CD14-positive monocyte (primary cell): ENCODE measurements around the gene SLC24A3. TPM values are rescaled to one million over a fixed set of nuclear protein-coding genes. Genes with fewer than 3 reads are reported as not detected.

Experiments
- DNase-seq, 3 donors: peaks; one replicate each; pipeline ENCODE4 v3.0.0-alpha.2; 2011 to 2022
- H2AFZ ChIP-seq: 2 replicates; pipeline ENCODE4 v1.6.0; 2012; ENCODE audit warnings: mild to moderate bottlenecking, low read depth, low read length, inconsistent platforms; ENCODE audit not compliant: insufficient read depth, poor library complexity, severe bottlenecking
- H3K27ac ChIP-seq, 2 donors: 1 replicate in 1 of 2; 2 replicates in 1 of 2; pipeline ENCODE4 v1.5.1; 2012 to 2013; ENCODE audit warnings: low read length in 2 of 2, control low read depth in 1 of 2, inconsistent platforms in 1 of 2, low read depth in 1 of 2, mild to moderate bottlenecking in 1 of 2
- H3K27me3 ChIP-seq, 2 donors: one replicate each; pipeline versions ENCODE4 v1.6.0 to v1.6.1; 2011 to 2013; ENCODE audit warnings: low read length in 2 of 2; ENCODE audit not compliant: control insufficient read depth in 2 of 2, insufficient read depth in 2 of 2
- H3K36me3 ChIP-seq, 2 donors: replicated peaks in 1 of 2; 1 replicate in 1 of 2; 2 replicates in 1 of 2; pipeline versions ENCODE4 v1.5.1 to v1.6.1; 2012 to 2013; ENCODE audit warnings: low read length in 2 of 2, control low read depth in 1 of 2, inconsistent platforms in 1 of 2, mild to moderate bottlenecking in 1 of 2; ENCODE audit not compliant: insufficient read depth in 2 of 2, control insufficient read depth in 1 of 2
- H3K4me1 ChIP-seq, 2 donors: 1 replicate in 1 of 2; 2 replicates in 1 of 2; pipeline versions ENCODE4 v1.5.1 to v1.6.1; 2012 to 2013; ENCODE audit warnings: low read length in 2 of 2, control low read depth in 1 of 2, inconsistent platforms in 1 of 2, mild to moderate bottlenecking in 1 of 2, moderate library complexity in 1 of 2; ENCODE audit not compliant: insufficient read depth in 2 of 2, control insufficient read depth in 1 of 2
- H3K4me2 ChIP-seq: replicated peaks from 2 replicates; pipeline ENCODE3; 2012; ENCODE audit warnings: low read length, moderate library complexity, mild to moderate bottlenecking; ENCODE audit not compliant: poor library complexity, severe bottlenecking; ENCODE audit errors: extremely low read depth
- H3K4me3 ChIP-seq, 3 experiments: fragments of 200-600 bp in 1 of 3; sonication (generic) in 1 of 3; replicated peaks in 1 of 3; 1 replicate in 2 of 3; 2 replicates in 1 of 3; pipeline ENCODE4 v1.5.1; 2011 to 2013; ENCODE audit warnings: low read length in 3 of 3, mild to moderate bottlenecking in 3 of 3, control low read depth in 2 of 3, low read depth in 2 of 3, inconsistent platforms in 1 of 3, moderate library complexity in 1 of 3
- H3K79me2 ChIP-seq: 2 replicates; pipeline ENCODE4 v1.6.0; 2012; ENCODE audit warnings: mild to moderate bottlenecking, control low read depth, inconsistent platforms, low read length, moderate library complexity; ENCODE audit not compliant: insufficient read depth
- H3K9ac ChIP-seq: 2 replicates; pipeline ENCODE4 v1.6.0; 2017; ENCODE audit warnings: low read length, mild to moderate bottlenecking; ENCODE audit not compliant: insufficient read depth, poor library complexity, severe bottlenecking
- H3K9me3 ChIP-seq, 2 donors: replicated peaks in 1 of 2; 1 replicate in 1 of 2; 2 replicates in 1 of 2; pipeline versions ENCODE4 v1.5.1 to v1.6.1; 2012 to 2013; ENCODE audit warnings: low read length in 2 of 2, control low read depth in 1 of 2; ENCODE audit not compliant: control insufficient read depth in 1 of 2, insufficient read depth in 1 of 2
- H4K20me1 ChIP-seq: 2 replicates; pipeline ENCODE4 v1.6.0; 2012; ENCODE audit warnings: mild to moderate bottlenecking, low read length, control low read depth, moderate library complexity; ENCODE audit not compliant: insufficient read depth
- H3K27ac Mint-ChIP-seq, 7 donors: one replicate each; pipeline ENCODE4 v1.8.0; 2020; ENCODE audit warnings: mild to moderate bottlenecking in 7 of 7, mixed read lengths in 7 of 7, moderate library complexity in 6 of 7, inconsistent platforms in 2 of 7
- H3K27me3 Mint-ChIP-seq, 3 donors: one replicate each; pipeline ENCODE4 v1.8.0; 2021 to 2022; ENCODE audit warnings: low read depth in 3 of 3, mild to moderate bottlenecking in 3 of 3, mixed read lengths in 3 of 3, moderate library complexity in 3 of 3, inconsistent platforms in 1 of 3
- H3K36me3 Mint-ChIP-seq, 2 donors: one replicate each; pipeline ENCODE4 v1.8.0; 2020; ENCODE audit warnings: mixed read lengths in 2 of 2, inconsistent platforms in 1 of 2, mild to moderate bottlenecking in 1 of 2
- H3K4me1 Mint-ChIP-seq: one replicate; pipeline ENCODE4 v1.8.0; 2020; ENCODE audit warnings: mild to moderate bottlenecking, mixed read lengths
- H3K4me3 Mint-ChIP-seq, 2 donors: one replicate each; pipeline ENCODE4 v1.8.0; 2020; ENCODE audit warnings: mild to moderate bottlenecking in 2 of 2, mixed read lengths in 2 of 2, moderate library complexity in 1 of 2
- H3K9me3 Mint-ChIP-seq, 7 donors: one replicate each; pipeline ENCODE4 v1.8.0; 2020 to 2022; ENCODE audit warnings: mixed read lengths in 7 of 7, mild to moderate bottlenecking in 6 of 7, moderate library complexity in 6 of 7, inconsistent platforms in 2 of 7
- WGBS: methylation state at CpG from one replicate; pipeline ENCODE4 v1.1.5; 2013; ENCODE audit warnings: missing lambda C conversion rate; ENCODE audit not compliant: insufficient coverage; 5-methylcytosine and 5-hydroxymethylcytosine counted together
- intact Hi-C, 2 donors: fragments of 100-400 bp; cut with micrococcal nuclease; formaldehyde crosslinking; loops; one replicate each; pipeline versions ENCODE4 v1.15.0 to v1.15.1; 2023
- polyA plus RNA-seq, 3 donors: library from polyadenylated mRNA; depleted of rRNA in 1 of 3; unstranded in 2 of 3; stranded (reverse) in 1 of 3; fragments of 300-500 nt in 2 of 3; fragments of >200 nt in 1 of 3; fragmentation: Illumina TruSeq in 2 of 3; gene quantifications; 1 replicate in 2 of 3; 2 replicates in 1 of 3; pipeline ENCODE4 v1.2.3, GENCODE V29; 2012 to 2021
- TF ChIP-seq, protein P1 (sequence below): fragments of 200-600 bp; IDR thresholded peaks from one replicate; pipeline ENCODE4 v1.8.0; 2022; ENCODE audit warnings: antibody characterized with exemption, mild to moderate bottlenecking

The SLC24A3 gene
- polyA plus RNA-seq, 3 donors, result 0.04 to 0.08 TPM; not detected in 1

DNA sequence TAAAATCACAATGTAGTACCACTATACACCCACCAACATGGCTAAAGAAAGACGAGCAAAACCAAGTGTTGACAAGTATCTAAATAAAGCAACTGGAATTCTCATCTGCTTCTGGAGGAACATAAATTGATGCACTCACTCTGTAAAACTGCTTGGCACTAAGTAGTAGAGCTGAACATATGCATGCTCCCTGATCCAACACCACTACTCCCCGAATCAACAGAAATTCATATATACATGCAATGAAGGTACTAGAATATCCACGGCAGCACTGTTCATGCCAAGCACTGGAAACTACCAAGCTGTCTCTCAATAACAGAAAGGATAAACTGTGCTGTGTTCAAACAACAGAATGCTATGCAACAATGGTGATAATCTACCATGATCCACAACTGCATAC, 326.1 kb downstream of the SLC24A3 start:
- Histone ChIP-seq H3K4me2 (no peak overlapping the region), H3K79me2 (no peaks in the 10 kb centered on the region), H2AFZ (no peak overlapping the region), H3K4me1 (no peaks in the 10 kb centered on the region), H4K20me1 (no peaks in the 10 kb centered on the region), H3K27me3 (no peaks in the 10 kb centered on the region), H3K4me3 (no peak overlapping the region), H3K9ac (no peak overlapping the region), H3K9me3 (peaks cover 0 to 4% of the 10 kb centered on the region in 2 donors), H3K36me3 (no peaks in the 10 kb centered on the region), H3K27ac (no peak overlapping the region)
- H3K27me3 Mint-ChIP-seq, result no peaks in the 10 kb centered on the region
- peaks cover 0 to 8% (median 4%) of the 10 kb centered on the region in 7 donors for H3K9me3 Mint-ChIP-seq
- no peak for DNase-seq
- H3K4me1 Mint-ChIP-seq, result peaks cover 3% of the 10 kb centered on the region
- no peak overlapping the region for H3K4me3 Mint-ChIP-seq
- H3K36me3 Mint-ChIP-seq, result no peaks in the 10 kb centered on the region
- intact Hi-C loops, result no loop called here
- TF ChIP-seq, protein P1, sequence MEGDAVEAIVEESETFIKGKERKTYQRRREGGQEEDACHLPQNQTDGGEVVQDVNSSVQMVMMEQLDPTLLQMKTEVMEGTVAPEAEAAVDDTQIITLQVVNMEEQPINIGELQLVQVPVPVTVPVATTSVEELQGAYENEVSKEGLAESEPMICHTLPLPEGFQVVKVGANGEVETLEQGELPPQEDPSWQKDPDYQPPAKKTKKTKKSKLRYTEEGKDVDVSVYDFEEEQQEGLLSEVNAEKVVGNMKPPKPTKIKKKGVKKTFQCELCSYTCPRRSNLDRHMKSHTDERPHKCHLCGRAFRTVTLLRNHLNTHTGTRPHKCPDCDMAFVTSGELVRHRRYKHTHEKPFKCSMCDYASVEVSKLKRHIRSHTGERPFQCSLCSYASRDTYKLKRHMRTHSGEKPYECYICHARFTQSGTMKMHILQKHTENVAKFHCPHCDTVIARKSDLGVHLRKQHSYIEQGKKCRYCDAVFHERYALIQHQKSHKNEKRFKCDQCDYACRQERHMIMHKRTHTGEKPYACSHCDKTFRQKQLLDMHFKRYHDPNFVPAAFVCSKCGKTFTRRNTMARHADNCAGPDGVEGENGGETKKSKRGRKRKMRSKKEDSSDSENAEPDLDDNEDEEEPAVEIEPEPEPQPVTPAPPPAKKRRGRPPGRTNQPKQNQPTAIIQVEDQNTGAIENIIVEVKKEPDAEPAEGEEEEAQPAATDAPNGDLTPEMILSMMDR, result no peak
- H3K27ac Mint-ChIP-seq, result no peak overlapping the region
- 100% methylated on average over 2 of the region's 3 CpGs for WGBS

DNA sequence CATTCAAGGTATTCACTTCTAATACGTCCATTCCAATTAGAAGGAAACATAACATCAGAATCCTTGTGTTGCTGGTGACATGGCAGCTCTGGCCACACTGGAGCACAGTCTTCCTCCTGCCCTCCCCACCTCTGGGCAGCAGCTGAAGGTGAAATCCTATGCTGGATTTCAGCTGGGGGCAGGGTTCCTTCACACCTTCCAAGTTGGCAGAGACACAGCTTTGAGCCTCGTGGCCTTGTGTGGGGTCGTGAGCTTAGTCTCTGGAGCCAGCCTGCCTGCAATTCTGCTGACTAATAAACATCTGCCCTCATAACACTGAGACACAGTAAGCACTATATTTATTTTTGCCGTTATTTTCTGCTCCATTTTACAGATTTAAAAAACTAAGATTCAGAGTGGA, 326.7 kb downstream of the SLC24A3 start:
- H4K20me1 ChIP-seq, result no peaks in the 10 kb centered on the region
- no peaks in the 10 kb centered on the region for H3K36me3 ChIP-seq
- no peak for DNase-seq
- no peak overlapping the region for H3K4me2 ChIP-seq
- Mint-ChIP-seq H3K27me3 (peaks cover 0 to 2% (median 0%) of the 10 kb centered on the region in 3 donors), H3K36me3 (no peaks in the 10 kb centered on the region), H3K4me1 (peaks cover 3% of the 10 kb centered on the region), H3K4me3 (no peak overlapping the region), H3K27ac (no peak overlapping the region), H3K9me3 (peaks cover 0 to 8% (median 4%) of the 10 kb centered on the region in 7 donors)
- H3K9me3 ChIP-seq, result peaks cover 0 to 4% of the 10 kb centered on the region in 2 donors
- WGBS, result no CpG with 5 or more reads among the region's 4 CpGs
- H3K79me2 ChIP-seq, result no peaks in the 10 kb centered on the region
- no peak overlapping the region for H3K9ac ChIP-seq
- TF ChIP-seq, protein P1, result no peak
- H2AFZ ChIP-seq, result no peak overlapping the region
- no peak overlapping the region for H3K27ac ChIP-seq
- H3K4me3 ChIP-seq, result no peak overlapping the region
- no peaks in the 10 kb centered on the region for H3K4me1 ChIP-seq
- intact Hi-C loops, result no loop called here
- no peaks in the 10 kb centered on the region for H3K27me3 ChIP-seq
